Stimulated activated naive CD4-positive, alpha-beta T cell treated with Interleukin-2 at 50 U/mL for 16 hours (primary cell): ENCODE data around the gene DCDC1.
"Not testable (repeated sequence)": the region's sequence is repeated elsewhere in the genome, so short reads cannot be mapped to it uniquely, and the experiment has no call there.

Experiments used
- DNase-seq: peaks from one replicate; lab custom pipeline; 2025; lab: John Stamatoyannopoulos, UW

DCDC1 gene

GRCh38 chr11:31328697-31329096, 40.8 kb downstream of the DCDC1 start:
- no peak for DNase-seq

- DNase-seq = no peak
Observed at GRCh38 chr11:31327417-31327816, 42.1 kb downstream of the DCDC1 start.

GRCh38 chr11:31326470-31327148, 42.9 kb downstream of the DCDC1 start:
- no peak for DNase-seq

GRCh38 chr11:31325160-31325559, 44.4 kb downstream of the DCDC1 start:
- DNase-seq = no peak

GRCh38 chr11:31323145-31323544, 46.4 kb downstream of the DCDC1 start:
- DNase-seq = no peak

GRCh38 chr11:31321494-31321893, 48.0 kb downstream of the DCDC1 start:
- not testable (repeated sequence) for DNase-seq

- DNase-seq = no peak
Observed at GRCh38 chr11:31303644-31304180, 65.8 kb downstream of the DCDC1 start.

- no peak for DNase-seq
Observed at GRCh38 chr11:31301549-31302510, 67.7 kb downstream of the DCDC1 start.

GRCh38 chr11:31295308-31295707, 74.2 kb downstream of the DCDC1 start:
- DNase-seq = no peak

GRCh38 chr11:31273527-31273926, 96.0 kb downstream of the DCDC1 start:
- not testable (repeated sequence) for DNase-seq

- no peak for DNase-seq
Observed at GRCh38 chr11:31267720-31268119, 101.8 kb downstream of the DCDC1 start.

- DNase-seq = no peak
Observed at GRCh38 chr11:31264834-31265233, 104.7 kb downstream of the DCDC1 start.

- DNase-seq = no peak
Observed at GRCh38 chr11:31262761-31263160, 106.8 kb downstream of the DCDC1 start.

- no peak for DNase-seq
Observed at GRCh38 chr11:31259797-31260196, 109.7 kb downstream of the DCDC1 start.

- DNase-seq = no peak
Observed at GRCh38 chr11:31254415-31254814, 115.1 kb downstream of the DCDC1 start.

- no peak for DNase-seq
Observed at GRCh38 chr11:31248768-31249167, 120.8 kb downstream of the DCDC1 start.

- no peak for DNase-seq
Observed at GRCh38 chr11:31247321-31247720, 122.2 kb downstream of the DCDC1 start.

GRCh38 chr11:31246451-31247165, 122.9 kb downstream of the DCDC1 start:
- DNase-seq = no peak

- DNase-seq = no peak
Observed at GRCh38 chr11:31243706-31244105, 125.8 kb downstream of the DCDC1 start.

GRCh38 chr11:31240340-31240904, 129.1 kb downstream of the DCDC1 start:
- DNase-seq = no peak

GRCh38 chr11:31237819-31238760, 131.4 kb downstream of the DCDC1 start:
- no peak for DNase-seq
